ENCODE results near the gene ENHO.

DNA sequence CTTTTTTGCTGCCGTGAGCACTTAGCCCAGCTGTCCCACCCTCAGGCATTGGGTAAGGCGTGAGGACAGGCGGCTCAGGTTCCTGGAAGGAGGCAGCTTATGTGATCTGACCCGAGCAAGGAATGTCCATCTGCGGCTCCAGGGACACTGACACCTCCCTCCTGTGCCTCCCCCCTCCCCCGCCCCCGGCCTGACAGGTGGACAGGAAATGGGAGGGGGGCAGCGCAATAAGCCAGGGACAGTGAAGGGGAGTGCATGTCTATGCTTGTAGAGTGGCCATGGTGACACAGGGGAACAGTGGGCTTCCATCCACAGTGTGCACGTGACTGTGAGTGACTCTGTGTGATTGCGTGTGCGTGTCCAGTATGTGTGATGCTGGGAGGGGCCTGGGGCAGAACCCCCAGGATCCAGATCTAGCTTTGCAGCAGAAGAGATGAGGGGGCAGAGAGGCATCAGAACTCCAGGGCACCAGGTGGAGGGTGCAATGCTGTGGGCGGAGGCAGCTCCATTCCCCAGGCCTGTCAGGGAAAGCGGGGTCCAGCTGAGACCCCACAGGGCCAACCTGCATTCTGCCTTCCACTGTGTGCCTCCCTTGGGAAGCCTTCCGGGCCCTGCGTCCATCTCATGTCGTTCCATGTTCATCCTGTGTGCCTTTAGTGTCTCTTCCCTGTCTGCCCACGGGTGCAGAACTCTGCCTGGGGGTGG, 36.3 kb upstream of the ENHO start:
- TF ChIP-seq ZNF274 (IDR thresholded peaks at IDR 0.05; ENCODE audit: borderline replicate concordance, extremely low read depth, low read length) (no peak), POLR2A (IDR thresholded peaks at IDR 0.05; ENCODE audit: control extremely low read depth in 1 of 2, low read depth in 2 of 2, low read length in 2 of 2) (no peak), TEAD4 (IDR thresholded peaks at IDR 0.05; ENCODE audit: low read depth, low read length) (no peak)
- TF ChIP-seq, protein P1, sequence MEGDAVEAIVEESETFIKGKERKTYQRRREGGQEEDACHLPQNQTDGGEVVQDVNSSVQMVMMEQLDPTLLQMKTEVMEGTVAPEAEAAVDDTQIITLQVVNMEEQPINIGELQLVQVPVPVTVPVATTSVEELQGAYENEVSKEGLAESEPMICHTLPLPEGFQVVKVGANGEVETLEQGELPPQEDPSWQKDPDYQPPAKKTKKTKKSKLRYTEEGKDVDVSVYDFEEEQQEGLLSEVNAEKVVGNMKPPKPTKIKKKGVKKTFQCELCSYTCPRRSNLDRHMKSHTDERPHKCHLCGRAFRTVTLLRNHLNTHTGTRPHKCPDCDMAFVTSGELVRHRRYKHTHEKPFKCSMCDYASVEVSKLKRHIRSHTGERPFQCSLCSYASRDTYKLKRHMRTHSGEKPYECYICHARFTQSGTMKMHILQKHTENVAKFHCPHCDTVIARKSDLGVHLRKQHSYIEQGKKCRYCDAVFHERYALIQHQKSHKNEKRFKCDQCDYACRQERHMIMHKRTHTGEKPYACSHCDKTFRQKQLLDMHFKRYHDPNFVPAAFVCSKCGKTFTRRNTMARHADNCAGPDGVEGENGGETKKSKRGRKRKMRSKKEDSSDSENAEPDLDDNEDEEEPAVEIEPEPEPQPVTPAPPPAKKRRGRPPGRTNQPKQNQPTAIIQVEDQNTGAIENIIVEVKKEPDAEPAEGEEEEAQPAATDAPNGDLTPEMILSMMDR (IDR thresholded peaks at IDR 0.05; ENCODE audit: control extremely low read depth in 1 of 3, insufficient read depth in 1 of 3, low read depth in 1 of 3, low read length in 3 of 3) = no peak
